CD4-positive, alpha-beta memory T cell (primary cell): ENCODE data around the gene FANCC. TPM values are rescaled to one million over a fixed set of nuclear protein-coding genes. Genes with fewer than 3 reads are reported as not detected.

ENCODE experiments used
- CTCF ChIA-PET: fragments of 350-600 bp; sonication (Branson Sonifier 250); formaldehyde crosslinking; loops from one replicate; lab custom pipeline; 2021; ENCODE audit warnings: inconsistent platforms; ENCODE audit not compliant: partially characterized antibody; lab: Charles Lee
- POLR2A ChIA-PET: fragments of 350-600 bp; sonication (Branson Sonifier 250); formaldehyde crosslinking; loops from one replicate; lab custom pipeline; 2021; ENCODE audit not compliant: partially characterized antibody; lab: Charles Lee
- DNase-seq, 5 donors: peaks; one replicate each; pipeline versions ENCODE4 v3.0.0 to v3.0.0-alpha.2; 2020 to 2022; ENCODE audit warnings: mixed read lengths in 1 of 5
- H3K27ac ChIP-seq: one replicate; pipeline ENCODE4 v1.7.0; 2013; ENCODE audit warnings: low read depth, low read length
- H3K27me3 ChIP-seq: 2 replicates; pipeline ENCODE4 v1.7.0; 2013; ENCODE audit warnings: mild to moderate bottlenecking, low read length, moderate library complexity; ENCODE audit not compliant: insufficient read depth
- H3K36me3 ChIP-seq: 2 replicates; pipeline ENCODE4 v1.7.0; 2013; ENCODE audit warnings: mild to moderate bottlenecking, low read length, moderate library complexity; ENCODE audit not compliant: insufficient read depth
- H3K4me1 ChIP-seq: 2 replicates; pipeline ENCODE4 v1.7.0; 2013; ENCODE audit warnings: mild to moderate bottlenecking, low read length, moderate library complexity; ENCODE audit not compliant: insufficient read depth
- H3K4me3 ChIP-seq, 2 donors: one replicate each; pipeline ENCODE4 v1.7.0; 2013; ENCODE audit warnings: low read length in 2 of 2, mild to moderate bottlenecking in 1 of 2
- H3K9me3 ChIP-seq, 2 donors: one replicate each; pipeline ENCODE4 v1.7.0; 2013; ENCODE audit warnings: low read length in 2 of 2, control low read depth in 1 of 2; ENCODE audit not compliant: control insufficient read depth in 1 of 2
- H3K27ac Mint-ChIP-seq, 7 donors: one replicate each; pipeline ENCODE4 v1.8.0; 2020 to 2021; ENCODE audit warnings: mixed read lengths in 7 of 7, mild to moderate bottlenecking in 6 of 7, inconsistent platforms in 3 of 7, moderate library complexity in 3 of 7
- H3K27me3 Mint-ChIP-seq, 2 donors: one replicate each; pipeline ENCODE4 v1.8.0; 2020 to 2021; ENCODE audit warnings: mixed read lengths in 2 of 2
- H3K36me3 Mint-ChIP-seq, 2 donors: one replicate each; pipeline ENCODE4 v1.8.0; 2020 to 2021; ENCODE audit warnings: mixed read lengths in 2 of 2, inconsistent platforms in 1 of 2, mild to moderate bottlenecking in 1 of 2
- H3K4me1 Mint-ChIP-seq, 4 donors: one replicate each; pipeline ENCODE4 v1.8.0; 2020 to 2021; ENCODE audit warnings: mixed read lengths in 4 of 4, mild to moderate bottlenecking in 1 of 4
- H3K4me3 Mint-ChIP-seq, 8 donors: one replicate each; pipeline ENCODE4 v1.8.0; 2020 to 2021; ENCODE audit warnings: mixed read lengths in 8 of 8, mild to moderate bottlenecking in 7 of 8, moderate library complexity in 6 of 8, inconsistent platforms in 3 of 8
- H3K9me3 Mint-ChIP-seq, 8 donors: one replicate each; pipeline ENCODE4 v1.8.0; 2020 to 2021; ENCODE audit warnings: mixed read lengths in 8 of 8, mild to moderate bottlenecking in 5 of 8, inconsistent platforms in 3 of 8, moderate library complexity in 1 of 8
- intact Hi-C: fragments of 100-400 bp; cut with micrococcal nuclease; formaldehyde crosslinking; loops from one replicate; pipeline ENCODE4 v1.15.1; 2023
- polyA plus RNA-seq, 2 donors: library from polyadenylated mRNA; unstranded; fragments of 300-500 nt; fragmentation: Illumina TruSeq; gene quantifications; one replicate each; pipeline ENCODE4 v1.2.3, GENCODE V29; 2021
- total RNA-seq, 2 experiments: library from RNA; stranded (reverse); gene quantifications; one replicate each; pipeline ENCODE4 v1.2.3, GENCODE V29; 2021

Gene FANCC
- total and polyA plus RNA-seq, 4 experiments from 2014 or later = 0.77 to 4.9 (median 3.6) TPM

DNA sequence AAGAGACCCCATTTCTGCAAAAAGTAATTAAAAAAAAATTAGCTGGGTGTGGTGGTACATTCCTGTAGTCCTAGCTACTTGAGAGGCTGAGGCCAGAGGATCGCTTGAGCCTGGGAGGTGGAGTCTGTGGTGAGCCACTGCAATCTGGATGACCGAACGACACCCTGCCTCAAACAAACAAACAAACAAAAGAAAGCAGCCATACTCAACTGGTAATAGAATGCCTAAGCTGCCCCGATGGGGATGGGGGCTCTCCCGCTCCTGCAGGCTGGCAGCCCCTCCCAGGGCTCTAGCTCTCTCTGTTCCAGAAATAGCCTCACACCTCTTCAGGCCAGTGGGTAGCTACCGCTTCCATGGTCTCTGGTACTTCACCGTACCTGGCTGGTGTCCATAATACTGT is 241.8 kb downstream of the FANCC start:
- Histone ChIP-seq H3K36me3 (no peaks in the 10 kb centered on the region), H3K4me1 (no peaks in the 10 kb centered on the region), H3K4me3 (no peak overlapping the region), H3K9me3 (no peaks in the 10 kb centered on the region), H3K27me3 (no peaks in the 10 kb centered on the region), H3K27ac (no peak overlapping the region)
- H3K36me3 Mint-ChIP-seq = no peaks in the 10 kb centered on the region
- POLR2A ChIA-PET = no interaction called here
- H3K27me3 Mint-ChIP-seq = no peaks in the 10 kb centered on the region
- H3K27ac Mint-ChIP-seq = no peak overlapping the region
- no peaks in the 10 kb centered on the region for H3K9me3 Mint-ChIP-seq
- CTCF ChIA-PET = interaction anchor here (1.4 kb wide), 1 partner anchor 291 kb away, joined by 3 read pairs; no protein-coding TSS in a partner anchor
- DNase-seq = no peak
- H3K4me1 Mint-ChIP-seq = no peaks in the 10 kb centered on the region
- intact Hi-C loops = no loop called here
- H3K4me3 Mint-ChIP-seq = no peak overlapping the region

DNA sequence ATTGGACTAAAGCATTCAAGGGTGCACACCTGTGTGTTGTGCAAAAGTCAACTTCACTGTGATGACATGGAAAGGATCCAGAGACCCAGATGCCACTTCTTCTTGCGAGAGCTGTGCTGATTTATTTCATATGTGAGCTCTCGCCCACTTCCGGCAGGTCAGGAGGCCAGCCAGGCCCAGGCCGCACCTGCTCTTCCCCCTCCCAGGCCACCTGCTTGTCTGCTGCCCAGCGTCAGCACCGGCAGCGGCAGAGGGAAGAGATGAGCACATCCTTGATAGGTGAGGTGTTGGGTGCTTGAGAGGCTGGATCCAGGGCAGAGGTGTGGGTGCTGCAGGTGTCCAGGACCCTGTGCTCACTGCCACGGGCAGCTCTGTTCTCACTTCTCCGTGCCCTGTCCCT is 242.9 kb downstream of the FANCC start:
- Mint-ChIP-seq H3K4me3 (no peak overlapping the region), H3K4me1 (no peaks in the 10 kb centered on the region), H3K27ac (no peak overlapping the region), H3K36me3 (no peaks in the 10 kb centered on the region), H3K9me3 (no peaks in the 10 kb centered on the region), H3K27me3 (no peaks in the 10 kb centered on the region)
- Histone ChIP-seq H3K27ac (no peak overlapping the region), H3K4me1 (no peaks in the 10 kb centered on the region), H3K4me3 (no peak overlapping the region), H3K9me3 (no peaks in the 10 kb centered on the region), H3K27me3 (no peaks in the 10 kb centered on the region), H3K36me3 (no peaks in the 10 kb centered on the region)
- ChIA-PET POLR2A (no interaction called here), CTCF (interaction anchor here (1.4 kb wide), 1 partner anchor 290 kb away, joined by 3 read pairs; no protein-coding TSS in a partner anchor)
- DNase-seq = no peak
- intact Hi-C loops = no loop called here

DNA sequence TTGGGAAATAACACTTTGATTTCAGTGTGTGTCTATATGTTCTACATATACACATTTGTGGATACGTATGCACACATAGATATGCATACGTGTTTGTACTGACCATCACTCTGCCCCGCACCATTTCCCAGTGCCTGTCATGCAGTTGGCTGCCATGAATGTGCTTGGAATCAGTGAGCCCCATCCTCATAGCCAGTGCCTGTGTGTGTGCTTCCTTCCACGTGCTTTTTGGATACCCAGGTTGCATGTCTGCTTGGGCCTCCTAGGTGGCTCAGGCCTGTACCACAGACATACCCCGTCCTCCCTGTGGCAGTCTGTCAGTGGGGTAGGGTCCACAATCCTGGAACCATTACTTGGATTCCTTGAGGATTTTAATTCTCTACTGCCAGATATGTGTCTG is 243.6 kb downstream of the FANCC start:
- H3K36me3 Mint-ChIP-seq = no peaks in the 10 kb centered on the region
- no peak overlapping the region for H3K4me3 Mint-ChIP-seq
- Histone ChIP-seq H3K27me3 (no peaks in the 10 kb centered on the region), H3K36me3 (no peaks in the 10 kb centered on the region), H3K27ac (no peak overlapping the region), H3K4me1 (no peaks in the 10 kb centered on the region), H3K4me3 (no peak overlapping the region), H3K9me3 (no peaks in the 10 kb centered on the region)
- intact Hi-C loops = no loop called here
- ChIA-PET POLR2A (no interaction called here), CTCF (no interaction called here)
- no peaks in the 10 kb centered on the region for H3K4me1 Mint-ChIP-seq
- no peaks in the 10 kb centered on the region for H3K27me3 Mint-ChIP-seq
- H3K27ac Mint-ChIP-seq = no peak overlapping the region
- H3K9me3 Mint-ChIP-seq = no peaks in the 10 kb centered on the region
- no peak for DNase-seq

DNA sequence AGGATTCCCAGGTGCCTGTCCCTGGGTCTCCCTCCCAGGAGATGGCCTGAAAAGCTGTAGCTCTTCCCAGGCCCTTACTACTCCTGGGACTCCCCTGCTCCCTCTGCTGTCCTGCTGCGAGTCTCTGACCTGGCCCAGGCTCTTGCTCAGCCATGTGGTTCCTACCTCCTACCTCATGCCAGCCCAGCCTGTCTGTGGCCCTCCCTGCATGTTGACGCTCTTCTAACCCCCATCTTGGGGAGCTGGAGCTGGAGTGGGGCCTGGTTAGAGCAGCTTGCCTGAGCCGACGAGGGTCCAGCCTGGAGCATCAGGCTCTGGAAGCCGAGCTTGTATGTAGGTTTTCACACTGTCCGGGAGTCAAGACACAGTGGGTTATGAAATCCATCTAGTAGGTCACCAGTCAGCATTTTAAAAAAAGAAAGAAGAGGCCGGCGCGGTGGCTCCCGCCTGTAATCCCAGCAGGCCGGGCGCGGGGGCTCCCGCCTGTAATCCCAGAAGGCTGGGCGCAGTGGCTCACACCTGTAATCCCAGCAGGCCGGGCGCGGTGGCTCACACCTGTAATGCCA is 244.4 kb downstream of the FANCC start:
- H3K27ac ChIP-seq = no peak overlapping the region
- no peak for DNase-seq
- H3K4me1 Mint-ChIP-seq = no peaks in the 10 kb centered on the region
- no peaks in the 10 kb centered on the region for H3K36me3 ChIP-seq
- H3K27me3 Mint-ChIP-seq = no peaks in the 10 kb centered on the region
- no peaks in the 10 kb centered on the region for H3K9me3 Mint-ChIP-seq
- H3K9me3 ChIP-seq = no peaks in the 10 kb centered on the region
- POLR2A ChIA-PET = no interaction called here
- no peak overlapping the region for H3K4me3 ChIP-seq
- H3K27ac Mint-ChIP-seq = peak overlapping the region in 1 of 7 donors; percentile 41
- no peaks in the 10 kb centered on the region for H3K4me1 ChIP-seq
- H3K4me3 Mint-ChIP-seq = no peak overlapping the region
- intact Hi-C loops = no loop called here
- CTCF ChIA-PET = interaction anchor here (1.4 to 1.7 kb wide), 2 partner anchors 290 to 392 kb away, joined by 5 to 6 read pairs; no protein-coding TSS in a partner anchor
- H3K36me3 Mint-ChIP-seq = no peaks in the 10 kb centered on the region
- no peaks in the 10 kb centered on the region for H3K27me3 ChIP-seq

DNA sequence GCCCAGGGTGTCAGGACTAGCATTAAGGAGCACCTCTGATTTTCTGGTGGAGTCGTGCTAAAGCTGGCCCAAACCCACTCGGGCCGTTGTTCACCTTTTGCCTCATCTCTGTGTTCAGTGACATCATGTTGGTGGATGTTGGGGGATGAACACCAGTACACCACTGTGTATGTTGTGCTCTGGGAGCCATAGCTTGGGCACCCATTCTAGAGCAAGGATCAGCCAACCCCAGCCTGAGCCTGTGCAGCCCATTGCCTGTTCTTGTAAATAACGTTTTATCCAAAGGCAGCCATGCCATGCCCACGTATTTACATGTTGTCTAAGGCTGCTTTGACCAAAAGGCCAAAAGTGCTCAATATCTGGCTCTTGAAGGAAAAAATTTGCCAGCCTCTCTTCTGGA is 245.6 kb downstream of the FANCC start:
- Histone ChIP-seq H3K4me3 (no peak overlapping the region), H3K27me3 (no peaks in the 10 kb centered on the region), H3K36me3 (no peaks in the 10 kb centered on the region), H3K27ac (no peak overlapping the region), H3K9me3 (no peaks in the 10 kb centered on the region), H3K4me1 (no peaks in the 10 kb centered on the region)
- Mint-ChIP-seq H3K4me1 (no peaks in the 10 kb centered on the region), H3K4me3 (no peak overlapping the region), H3K36me3 (no peaks in the 10 kb centered on the region), H3K9me3 (peaks cover 0 to 2% (median 0%) of the 10 kb centered on the region in 8 donors), H3K27ac (no peak overlapping the region), H3K27me3 (no peaks in the 10 kb centered on the region)
- intact Hi-C loops = no loop called here
- ChIA-PET POLR2A (no interaction called here), CTCF (interaction anchor here (1.4 to 1.7 kb wide), 2 partner anchors 289 to 391 kb away, joined by 5 to 6 read pairs; no protein-coding TSS in a partner anchor)
- no peak for DNase-seq

DNA sequence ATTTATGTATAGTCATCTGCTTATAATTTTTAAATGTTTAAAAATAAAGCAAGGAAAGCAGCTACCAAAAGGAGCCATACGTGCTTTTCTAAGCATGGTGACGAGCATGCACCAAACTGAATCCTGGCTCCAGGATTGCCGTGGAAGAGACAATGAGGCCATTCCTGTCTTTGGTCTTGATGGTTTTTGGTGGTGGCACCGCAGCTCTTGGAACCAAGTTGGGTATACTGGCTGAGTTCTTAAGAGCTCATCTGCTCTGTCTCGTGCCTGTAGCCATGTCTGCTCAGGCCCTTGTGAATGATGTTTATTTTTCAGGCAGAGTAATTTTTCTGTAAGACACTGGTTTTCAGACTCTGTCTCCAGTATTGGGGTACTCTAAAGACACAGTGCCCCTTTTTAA is 246.1 kb downstream of the FANCC start:
- no peak overlapping the region for H3K4me3 ChIP-seq
- intact Hi-C loops = no loop called here
- ChIA-PET CTCF (no interaction called here), POLR2A (no interaction called here)
- no peaks in the 10 kb centered on the region for H3K4me1 ChIP-seq
- no peak overlapping the region for H3K27ac ChIP-seq
- H3K4me1 Mint-ChIP-seq = no peaks in the 10 kb centered on the region
- no peaks in the 10 kb centered on the region for H3K36me3 Mint-ChIP-seq
- H3K27me3 ChIP-seq = no peaks in the 10 kb centered on the region
- no peaks in the 10 kb centered on the region for H3K36me3 ChIP-seq
- no peak overlapping the region for H3K4me3 Mint-ChIP-seq
- no peaks in the 10 kb centered on the region for H3K9me3 ChIP-seq
- H3K27ac Mint-ChIP-seq = no peak overlapping the region
- DNase-seq = no peak
- H3K9me3 Mint-ChIP-seq = peaks cover 0 to 2% (median 0%) of the 10 kb centered on the region in 8 donors
- no peaks in the 10 kb centered on the region for H3K27me3 Mint-ChIP-seq

DNA sequence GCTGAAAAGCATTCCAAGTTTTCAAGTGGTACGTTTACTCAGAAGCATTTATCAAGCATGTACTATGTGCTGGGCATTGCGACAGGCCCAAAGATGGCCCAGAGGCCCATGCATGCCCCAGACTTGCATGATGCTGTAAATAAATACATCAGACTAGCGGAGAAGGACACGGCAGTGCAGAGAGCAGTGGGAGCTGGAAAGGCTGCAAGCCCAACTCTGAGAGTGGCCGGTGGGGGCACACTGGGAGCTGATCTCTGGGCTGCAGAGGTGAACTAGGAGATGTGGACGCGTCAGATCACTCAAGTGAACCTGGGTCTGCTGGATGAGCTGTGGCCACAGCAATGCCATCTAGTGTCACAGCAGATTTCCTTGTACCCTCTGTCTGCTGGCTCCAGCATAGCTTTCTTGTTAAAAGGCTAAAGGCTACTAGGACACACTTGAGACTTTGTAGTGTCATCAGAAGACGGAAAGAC is 246.9 kb downstream of the FANCC start:
- no peaks in the 10 kb centered on the region for H3K4me1 Mint-ChIP-seq

More for the DNA sequence above, 246.9 kb downstream of the FANCC start:
- Histone ChIP-seq H3K36me3 (no peaks in the 10 kb centered on the region), H3K4me3 (no peak overlapping the region), H3K9me3 (no peaks in the 10 kb centered on the region), H3K27ac (no peak overlapping the region), H3K27me3 (no peaks in the 10 kb centered on the region), H3K4me1 (no peaks in the 10 kb centered on the region)
- H3K4me3 Mint-ChIP-seq = no peak overlapping the region
- H3K27ac Mint-ChIP-seq = no peak overlapping the region
- CTCF ChIA-PET = no interaction called here
- no peaks in the 10 kb centered on the region for H3K27me3 Mint-ChIP-seq
- peaks cover 0 to 2% (median 0%) of the 10 kb centered on the region in 8 donors for H3K9me3 Mint-ChIP-seq
- DNase-seq = no peak
- POLR2A ChIA-PET = no interaction called here
- H3K36me3 Mint-ChIP-seq = no peaks in the 10 kb centered on the region
- intact Hi-C loops = no loop called here
